Measurements from ENCODE around the gene BBIP1. TPM values are rescaled to one million over a fixed set of nuclear protein-coding genes. Genes with fewer than 3 reads are reported as not detected.

BBIP1 gene
- total RNA-seq, 1 experiment from 2014 or later = 19.0 TPM

DNA sequence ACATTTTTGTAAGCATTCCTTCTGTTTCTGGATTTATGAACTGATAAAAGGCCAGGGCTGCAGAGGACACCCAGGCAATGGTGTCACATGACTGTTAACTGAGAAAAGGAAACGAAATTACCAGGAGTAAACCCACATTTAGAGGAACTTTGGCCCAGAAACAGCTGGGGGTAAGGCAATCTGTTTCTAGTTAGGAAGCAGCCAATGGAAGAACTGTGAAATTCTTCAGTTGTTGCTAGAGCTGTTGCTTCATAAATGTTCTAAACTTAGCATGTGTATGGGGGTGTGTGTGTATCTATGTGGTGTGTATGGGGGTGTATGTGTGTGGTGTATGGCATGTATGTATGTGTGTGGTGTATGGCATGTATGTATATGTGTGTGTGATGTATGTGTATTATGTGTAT lies 59.0 kb downstream of the BBIP1 start (continued):
- TF ChIP-seq CREM (CRISPR knock-in tag; IDR thresholded peaks at IDR 0.05) (no peak), TEAD4 (CRISPR knock-in tag; IDR thresholded peaks at IDR 0.05) (no peak), NR1H2 (CRISPR knock-in tag; IDR thresholded peaks at IDR 0.05) (no peak)
- TF ChIP-seq, protein P1, sequence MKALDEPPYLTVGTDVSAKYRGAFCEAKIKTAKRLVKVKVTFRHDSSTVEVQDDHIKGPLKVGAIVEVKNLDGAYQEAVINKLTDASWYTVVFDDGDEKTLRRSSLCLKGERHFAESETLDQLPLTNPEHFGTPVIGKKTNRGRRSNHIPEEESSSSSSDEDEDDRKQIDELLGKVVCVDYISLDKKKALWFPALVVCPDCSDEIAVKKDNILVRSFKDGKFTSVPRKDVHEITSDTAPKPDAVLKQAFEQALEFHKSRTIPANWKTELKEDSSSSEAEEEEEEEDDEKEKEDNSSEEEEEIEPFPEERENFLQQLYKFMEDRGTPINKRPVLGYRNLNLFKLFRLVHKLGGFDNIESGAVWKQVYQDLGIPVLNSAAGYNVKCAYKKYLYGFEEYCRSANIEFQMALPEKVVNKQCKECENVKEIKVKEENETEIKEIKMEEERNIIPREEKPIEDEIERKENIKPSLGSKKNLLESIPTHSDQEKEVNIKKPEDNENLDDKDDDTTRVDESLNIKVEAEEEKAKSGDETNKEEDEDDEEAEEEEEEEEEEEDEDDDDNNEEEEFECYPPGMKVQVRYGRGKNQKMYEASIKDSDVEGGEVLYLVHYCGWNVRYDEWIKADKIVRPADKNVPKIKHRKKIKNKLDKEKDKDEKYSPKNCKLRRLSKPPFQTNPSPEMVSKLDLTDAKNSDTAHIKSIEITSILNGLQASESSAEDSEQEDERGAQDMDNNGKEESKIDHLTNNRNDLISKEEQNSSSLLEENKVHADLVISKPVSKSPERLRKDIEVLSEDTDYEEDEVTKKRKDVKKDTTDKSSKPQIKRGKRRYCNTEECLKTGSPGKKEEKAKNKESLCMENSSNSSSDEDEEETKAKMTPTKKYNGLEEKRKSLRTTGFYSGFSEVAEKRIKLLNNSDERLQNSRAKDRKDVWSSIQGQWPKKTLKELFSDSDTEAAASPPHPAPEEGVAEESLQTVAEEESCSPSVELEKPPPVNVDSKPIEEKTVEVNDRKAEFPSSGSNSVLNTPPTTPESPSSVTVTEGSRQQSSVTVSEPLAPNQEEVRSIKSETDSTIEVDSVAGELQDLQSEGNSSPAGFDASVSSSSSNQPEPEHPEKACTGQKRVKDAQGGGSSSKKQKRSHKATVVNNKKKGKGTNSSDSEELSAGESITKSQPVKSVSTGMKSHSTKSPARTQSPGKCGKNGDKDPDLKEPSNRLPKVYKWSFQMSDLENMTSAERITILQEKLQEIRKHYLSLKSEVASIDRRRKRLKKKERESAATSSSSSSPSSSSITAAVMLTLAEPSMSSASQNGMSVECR (CRISPR knock-in tag; IDR thresholded peaks at IDR 0.05; ENCODE audit: borderline replicate concordance) = no peak
- TF ChIP-seq, protein P2, sequence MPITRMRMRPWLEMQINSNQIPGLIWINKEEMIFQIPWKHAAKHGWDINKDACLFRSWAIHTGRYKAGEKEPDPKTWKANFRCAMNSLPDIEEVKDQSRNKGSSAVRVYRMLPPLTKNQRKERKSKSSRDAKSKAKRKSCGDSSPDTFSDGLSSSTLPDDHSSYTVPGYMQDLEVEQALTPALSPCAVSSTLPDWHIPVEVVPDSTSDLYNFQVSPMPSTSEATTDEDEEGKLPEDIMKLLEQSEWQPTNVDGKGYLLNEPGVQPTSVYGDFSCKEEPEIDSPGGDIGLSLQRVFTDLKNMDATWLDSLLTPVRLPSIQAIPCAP (CRISPR knock-in tag; IDR thresholded peaks at IDR 0.05) = no peak

GRCh38 chr10:110859206-110859972 lies 59.6 kb downstream of the BBIP1 start:
- H3K36me3 Mint-ChIP-seq = no peaks in the 10 kb centered on the region
- ChIA-PET CTCF (interaction anchor here (2.0 kb wide), 1 partner anchor 55 kb away, joined by 5 read pairs; no protein-coding TSS in a partner anchor), POLR2A (interaction anchor here (1.0 kb wide), 1 partner anchor 59 kb away, joined by 3 read pairs; the partner anchor contains the start of gene BBIP1)
- no peaks in the 10 kb centered on the region for H3K27me3 Mint-ChIP-seq (ENCODE audit: low read depth)
- DNase-seq (ENCODE audit: low spot score) (no peak), ATAC-seq (no peak)
- no peak overlapping the region for H3K27ac Mint-ChIP-seq
- peaks cover 7% of the 10 kb centered on the region for H3K9me3 Mint-ChIP-seq
- 0 out of 2 replicates have a peak, but pooled peaks cover 3% of the 10 kb centered on the region for H3K4me1 Mint-ChIP-seq
- no peak overlapping the region for H3K4me3 Mint-ChIP-seq
- TF ChIP-seq, protein P3, sequence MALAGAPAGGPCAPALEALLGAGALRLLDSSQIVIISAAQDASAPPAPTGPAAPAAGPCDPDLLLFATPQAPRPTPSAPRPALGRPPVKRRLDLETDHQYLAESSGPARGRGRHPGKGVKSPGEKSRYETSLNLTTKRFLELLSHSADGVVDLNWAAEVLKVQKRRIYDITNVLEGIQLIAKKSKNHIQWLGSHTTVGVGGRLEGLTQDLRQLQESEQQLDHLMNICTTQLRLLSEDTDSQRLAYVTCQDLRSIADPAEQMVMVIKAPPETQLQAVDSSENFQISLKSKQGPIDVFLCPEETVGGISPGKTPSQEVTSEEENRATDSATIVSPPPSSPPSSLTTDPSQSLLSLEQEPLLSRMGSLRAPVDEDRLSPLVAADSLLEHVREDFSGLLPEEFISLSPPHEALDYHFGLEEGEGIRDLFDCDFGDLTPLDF (CRISPR knock-in tag; IDR thresholded peaks at IDR 0.05) = no peak
- TF ChIP-seq ATF3 (CRISPR knock-in tag; conservative IDR thresholded peaks at IDR 0.05) (no peak), ZNF396 (CRISPR knock-in tag; IDR thresholded peaks at IDR 0.05; ENCODE audit: borderline replicate concordance) (no peak), ZNF281 (CRISPR knock-in tag; IDR thresholded peaks at IDR 0.05) (no peak), ZNF423 (CRISPR knock-in tag; IDR thresholded peaks at IDR 0.05) (no peak), ERG (CRISPR knock-in tag; IDR thresholded peaks at IDR 0.05) (no peak), TCF7 (CRISPR knock-in tag; IDR thresholded peaks at IDR 0.05; ENCODE audit: low read depth) (no peak), NFATC4 (CRISPR knock-in tag; IDR thresholded peaks at IDR 0.05) (no peak), CDX4 (CRISPR knock-in tag; IDR thresholded peaks at IDR 0.05; ENCODE audit: borderline replicate concordance) (no peak), ZNF416 (CRISPR knock-in tag; IDR thresholded peaks at IDR 0.05) (no peak), ZNF232 (CRISPR knock-in tag; IDR thresholded peaks at IDR 0.05) (no peak), NFE2L1 (CRISPR knock-in tag; IDR thresholded peaks at IDR 0.05) (no peak), OVOL2 (CRISPR knock-in tag; IDR thresholded peaks at IDR 0.05; ENCODE audit: borderline replicate concordance) (no peak)
- TF ChIP-seq, protein P4, sequence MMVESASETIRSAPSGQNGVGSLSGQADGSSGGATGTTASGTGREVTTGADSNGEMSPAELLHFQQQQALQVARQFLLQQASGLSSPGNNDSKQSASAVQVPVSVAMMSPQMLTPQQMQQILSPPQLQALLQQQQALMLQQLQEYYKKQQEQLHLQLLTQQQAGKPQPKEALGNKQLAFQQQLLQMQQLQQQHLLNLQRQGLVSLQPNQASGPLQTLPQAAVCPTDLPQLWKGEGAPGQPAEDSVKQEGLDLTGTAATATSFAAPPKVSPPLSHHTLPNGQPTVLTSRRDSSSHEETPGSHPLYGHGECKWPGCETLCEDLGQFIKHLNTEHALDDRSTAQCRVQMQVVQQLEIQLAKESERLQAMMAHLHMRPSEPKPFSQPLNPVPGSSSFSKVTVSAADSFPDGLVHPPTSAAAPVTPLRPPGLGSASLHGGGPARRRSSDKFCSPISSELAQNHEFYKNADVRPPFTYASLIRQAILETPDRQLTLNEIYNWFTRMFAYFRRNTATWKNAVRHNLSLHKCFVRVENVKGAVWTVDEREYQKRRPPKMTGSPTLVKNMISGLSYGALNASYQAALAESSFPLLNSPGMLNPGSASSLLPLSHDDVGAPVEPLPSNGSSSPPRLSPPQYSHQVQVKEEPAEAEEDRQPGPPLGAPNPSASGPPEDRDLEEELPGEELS (CRISPR knock-in tag; IDR thresholded peaks at IDR 0.05) = no peak
